Loucy (cell line): ENCODE data around the gene GDPD2.

Experiments
- H2AFZ ChIP-seq: fragments of 200-600 bp; sonication (generic); 2 replicates; pipeline ENCODE4 v1.6.0; 2016; ENCODE audit warnings: antibody characterized with exemption, mild to moderate bottlenecking, low read length, moderate library complexity
- H3F3A ChIP-seq: fragments of 200-600 bp; 2 replicates; pipeline ENCODE4 v1.6.0; 2016; ENCODE audit warnings: antibody characterized with exemption, low read depth, mild to moderate bottlenecking
- H3K27me3 ChIP-seq: fragments of 200-600 bp; sonication (generic); 2 replicates; pipeline ENCODE4 v1.6.1; 2014; ENCODE audit warnings: low read length, mild to moderate bottlenecking; ENCODE audit not compliant: insufficient read depth, poor library complexity, severe bottlenecking
- H3K36me3 ChIP-seq: fragments of 200-600 bp; sonication (generic); 2 replicates; pipeline ENCODE4 v1.6.1; 2016; ENCODE audit warnings: low read length; ENCODE audit not compliant: insufficient read depth
- H3K4me1 ChIP-seq: fragments of 200-600 bp; sonication (generic); 2 replicates; pipeline ENCODE4 v1.5.1; 2014; ENCODE audit warnings: low read length, mild to moderate bottlenecking; ENCODE audit not compliant: insufficient read depth, poor library complexity, severe bottlenecking
- H3K4me2 ChIP-seq: fragments of 200-600 bp; sonication (generic); 2 replicates; pipeline ENCODE4 v1.6.0; 2014; ENCODE audit warnings: antibody characterized with exemption, low read length, low read depth, mild to moderate bottlenecking; ENCODE audit not compliant: poor library complexity, severe bottlenecking
- H3K4me3 ChIP-seq: fragments of 200-600 bp; sonication (generic); 2 replicates; pipeline ENCODE4 v1.5.1; 2014; ENCODE audit warnings: low read length, mild to moderate bottlenecking, mixed read lengths; ENCODE audit not compliant: poor library complexity, severe bottlenecking
- H3K79me2 ChIP-seq: fragments of 200-600 bp; sonication (generic); 2 replicates; pipeline ENCODE4 v1.6.1; 2014; ENCODE audit warnings: low read length; ENCODE audit not compliant: insufficient read depth
- H3K9ac ChIP-seq: fragments of 200-600 bp; sonication (generic); 2 replicates; pipeline ENCODE4 v1.6.0; 2014; ENCODE audit warnings: mild to moderate bottlenecking, low read depth, low read length, moderate library complexity; ENCODE audit not compliant: poor library complexity, severe bottlenecking
- H3K9me2 ChIP-seq: fragments of 200-600 bp; sonication (generic); replicated peaks from 2 replicates; pipeline ENCODE4 v1.6.1; 2016; ENCODE audit warnings: low read depth, low read length, mixed read lengths
- H3K9me3 ChIP-seq: fragments of 200-600 bp; sonication (generic); 2 replicates; pipeline ENCODE4 v1.6.1; 2014; ENCODE audit warnings: mild to moderate bottlenecking, antibody characterized with exemption, low read length, low read depth; ENCODE audit not compliant: insufficient read depth
- H4K20me1 ChIP-seq: fragments of 200-600 bp; sonication (generic); 2 replicates; pipeline ENCODE4 v1.6.0; 2014; ENCODE audit warnings: antibody characterized with exemption, low read length, mild to moderate bottlenecking; ENCODE audit not compliant: insufficient read depth, poor library complexity, severe bottlenecking
- CTCF ChIP-seq: fragments of 200-600 bp; sonication (generic); conservative IDR thresholded peaks from 2 replicates; pipeline ENCODE4 v1.5.1; 2014; ENCODE audit warnings: mild to moderate bottlenecking, antibody characterized with exemption, low read length
- EZH2phosphoT487 ChIP-seq: fragments of 200-600 bp; IDR thresholded peaks from 2 replicates; pipeline ENCODE4 v1.6.1; 2018; ENCODE audit warnings: antibody characterized with exemption, mild to moderate bottlenecking, moderate library complexity, borderline replicate concordance

GDPD2 gene

GRCh38 chrX:70411475-70411874 is 11.6 kb upstream of the GDPD2 start:
- no peaks in the 10 kb centered on the region for H3K9me2 ChIP-seq
- no peaks in the 10 kb centered on the region for H3K79me2 ChIP-seq
- no peak overlapping the region for H3K4me2 ChIP-seq
- H3K4me3 ChIP-seq: no peak overlapping the region
- no peaks in the 10 kb centered on the region for H4K20me1 ChIP-seq
- no peaks in the 10 kb centered on the region for H3K9me3 ChIP-seq
- no peak overlapping the region for H2AFZ ChIP-seq
- H3F3A ChIP-seq: no peaks in the 10 kb centered on the region
- no peak overlapping the region for H3K9ac ChIP-seq
- no peaks in the 10 kb centered on the region for H3K4me1 ChIP-seq
- H3K27me3 ChIP-seq: no peaks in the 10 kb centered on the region
- H3K36me3 ChIP-seq: peaks cover 43% of the 10 kb centered on the region; the same call in 1 of the 2 replicates
- no peak for TF ChIP-seq CTCF
- no peak for TF ChIP-seq EZH2phosphoT487

- Histone ChIP-seq H3K9me2 (no peaks in the 10 kb centered on the region), H3K9me3 (no peaks in the 10 kb centered on the region), H3K27me3 (no peaks in the 10 kb centered on the region), H3K4me3 (no peak overlapping the region), H4K20me1 (no peaks in the 10 kb centered on the region), H3K36me3 (peaks cover 36% of the 10 kb centered on the region; the same call in 1 of the 2 replicates), H3F3A (no peaks in the 10 kb centered on the region), H3K9ac (no peak overlapping the region), H3K4me2 (no peak overlapping the region), H3K79me2 (no peaks in the 10 kb centered on the region), H3K4me1 (no peaks in the 10 kb centered on the region), H2AFZ (no peak overlapping the region)
- TF ChIP-seq CTCF (no peak), EZH2phosphoT487 (no peak)
Measured at GRCh38 chrX:70421618-70422017, 1.5 kb upstream of the GDPD2 start.

GRCh38 chrX:70423936-70424675 is 992 bp downstream of the GDPD2 start:
- no peak for TF ChIP-seq CTCF
- no peak for TF ChIP-seq EZH2phosphoT487
- H3K4me2 ChIP-seq: no peak overlapping the region

More at GRCh38 chrX:70423936-70424675, 992 bp downstream of the GDPD2 start:
- H2AFZ ChIP-seq: no peak overlapping the region
- H3K79me2 ChIP-seq: no peaks in the 10 kb centered on the region
- no peaks in the 10 kb centered on the region for H3F3A ChIP-seq
- peaks cover 23% of the 10 kb centered on the region; the same call in 1 of the 2 replicates for H3K36me3 ChIP-seq
- H3K9me2 ChIP-seq: no peaks in the 10 kb centered on the region
- H3K9me3 ChIP-seq: no peaks in the 10 kb centered on the region
- no peaks in the 10 kb centered on the region for H3K4me1 ChIP-seq
- H3K4me3 ChIP-seq: no peak overlapping the region
- no peak overlapping the region for H3K9ac ChIP-seq
- H3K27me3 ChIP-seq: no peaks in the 10 kb centered on the region
- H4K20me1 ChIP-seq: no peaks in the 10 kb centered on the region
